ACHN (cell line): ENCODE results near the gene KANK2.
A peak's percentile ranks its signal among the peaks of the same experiment; 100 is the strongest.
"Not testable (repeated sequence)": the region's sequence is repeated elsewhere in the genome, so short reads cannot be mapped to it uniquely, and the experiment has no call there.

Experiments used
- DNase-seq: peaks from one replicate; pipeline ENCODE4 v3.0.0-alpha.2; 2015
- in situ Hi-C: cut with HindIII; loops from 2 replicates; pipeline ENCODE4 v1.10.0; 2017; ENCODE audit warnings: low sequenced_read_pairs, low pct_ligation_motif_present, low pct_unique_long_range_greater_than_20kb

The KANK2 gene

DNA sequence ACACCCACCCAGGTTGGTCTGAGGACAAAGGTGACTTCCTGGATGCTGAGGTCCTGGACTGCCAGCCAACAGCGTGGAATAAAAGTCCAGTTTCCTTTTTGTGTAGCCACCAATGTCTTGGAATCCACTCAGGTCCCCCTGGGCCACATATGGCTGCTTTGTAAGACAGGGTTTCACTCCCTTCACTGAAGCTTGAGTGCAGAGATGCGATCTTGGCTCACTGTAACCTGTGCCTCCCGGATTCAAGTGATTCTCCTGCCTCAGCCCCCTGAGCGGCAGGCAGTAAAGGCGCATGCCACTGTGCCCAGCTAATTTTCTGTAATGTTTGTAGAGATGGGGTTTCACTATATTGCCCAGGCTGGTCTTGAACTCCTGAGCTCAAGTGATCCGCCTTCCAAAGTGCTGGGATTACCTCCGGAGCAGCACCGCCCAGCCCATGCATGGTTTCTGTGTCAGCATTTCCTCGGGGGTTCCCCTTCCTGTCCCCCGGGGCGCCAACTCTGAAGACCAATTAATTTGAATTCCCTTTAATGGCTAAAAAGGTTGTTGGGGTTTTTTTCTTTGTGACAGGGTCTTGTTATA, 17.5 kb downstream of the KANK2 start:
- in situ Hi-C loops: no loop called here
- DNase-seq: no peak

- DNase-seq, in situ Hi-C loops: not testable (repeated sequence)
Observed at GRCh38 chr19:11179145-11179465, 18.2 kb downstream of the KANK2 start.

DNA sequence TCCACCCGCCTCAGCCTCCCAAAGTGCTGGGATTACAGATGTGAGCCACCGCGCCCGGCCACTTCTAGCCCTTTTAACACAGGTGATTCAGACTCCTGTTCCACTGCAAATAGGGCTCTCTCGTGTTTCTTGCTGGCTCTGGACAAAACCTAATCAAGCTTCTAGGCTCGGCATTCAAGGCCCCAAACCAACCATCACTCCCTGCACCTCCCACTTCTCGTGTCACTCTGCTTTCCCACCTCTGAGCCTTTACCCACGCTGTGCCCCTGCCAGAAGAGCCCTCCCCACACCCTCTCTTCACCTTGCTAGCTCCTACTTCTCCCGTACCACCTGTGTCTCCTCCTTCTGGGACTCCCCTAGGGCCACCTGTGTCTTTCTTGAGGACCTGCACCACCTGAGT, 19.8 kb downstream of the KANK2 start:
- DNase-seq: no peak
- in situ Hi-C loops: no loop called here

- in situ Hi-C loops: no loop called here
- no peak for DNase-seq
Observed at GRCh38 chr19:11176466-11177193, 20.7 kb downstream of the KANK2 start.

DNA sequence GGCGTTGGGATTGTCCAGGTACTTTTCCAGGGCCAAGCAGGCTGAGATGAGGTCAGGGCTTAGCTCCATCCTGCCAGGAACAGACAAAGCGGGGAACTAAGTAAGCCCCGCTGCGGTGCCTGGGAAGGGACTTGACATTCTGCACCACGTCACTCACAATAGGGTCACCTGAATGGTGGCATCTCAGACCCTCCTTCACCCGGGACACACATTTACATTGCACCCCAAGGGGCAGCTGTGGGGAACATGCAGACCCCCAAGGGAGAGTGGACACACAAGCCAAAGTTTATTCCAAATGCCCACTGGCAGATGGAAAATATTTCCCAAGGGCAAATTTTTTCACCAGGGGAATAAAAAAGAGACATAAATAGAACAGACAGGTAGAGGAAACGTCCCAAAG, 21.4 kb downstream of the KANK2 start:
- in situ Hi-C loops: no loop called here
- no peak for DNase-seq

DNA sequence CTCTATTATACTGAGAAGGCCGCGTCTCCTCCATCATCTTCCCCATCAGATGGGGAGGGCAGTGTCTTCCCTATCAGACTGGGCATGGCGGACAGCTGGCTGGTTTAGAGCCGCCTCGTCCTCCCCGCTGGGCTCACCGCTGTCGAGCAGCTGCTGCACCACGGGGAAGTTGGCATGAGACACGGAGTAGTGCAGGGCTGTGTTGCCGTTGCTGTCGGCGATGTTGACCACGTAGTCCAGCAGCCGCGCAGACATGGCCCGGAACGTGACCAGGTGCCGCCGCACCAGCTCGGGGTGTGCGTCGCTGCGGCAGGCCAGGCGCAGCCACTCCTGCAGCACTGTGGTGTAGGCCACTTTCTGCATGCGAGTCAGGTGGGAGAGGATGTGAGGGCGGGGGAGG, 23.0 kb downstream of the KANK2 start:
- DNase-seq: no peak
- in situ Hi-C loops: no loop called here

- in situ Hi-C loops: no loop called here
- no peak for DNase-seq
Observed at GRCh38 chr19:11173516-11174155, 23.7 kb downstream of the KANK2 start.

- DNase-seq: no peak
- in situ Hi-C loops: no loop called here
Observed at GRCh38 chr19:11172576-11172975, 24.8 kb downstream of the KANK2 start.

DNA sequence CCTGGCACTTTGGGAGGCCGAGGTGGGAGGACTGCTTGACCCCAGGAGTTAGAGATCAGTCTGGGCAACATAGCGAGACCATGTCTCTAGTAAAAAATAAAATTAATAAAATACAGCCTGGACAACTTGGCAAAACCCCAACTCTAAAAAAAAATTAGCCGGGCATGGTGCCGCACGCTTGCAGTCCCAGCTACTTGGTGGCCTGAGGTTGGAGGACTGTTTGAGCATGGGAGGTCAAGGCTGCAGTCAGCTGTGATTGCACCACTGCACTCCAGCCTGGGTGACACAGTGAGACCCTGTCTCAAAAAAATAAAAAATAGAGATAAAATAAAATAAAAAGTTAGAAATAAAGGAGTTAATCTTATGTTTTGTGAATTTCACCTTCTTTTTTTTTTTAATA, 26.2 kb downstream of the KANK2 start:
- no peak for DNase-seq

GRCh38 chr19:11169896-11170678, 27.3 kb downstream of the KANK2 start:
- DNase-seq: no peak
- in situ Hi-C loops: no loop called here

More for the DNA sequence above, 26.2 kb downstream of the KANK2 start:
- in situ Hi-C loops: no loop called here

DNA sequence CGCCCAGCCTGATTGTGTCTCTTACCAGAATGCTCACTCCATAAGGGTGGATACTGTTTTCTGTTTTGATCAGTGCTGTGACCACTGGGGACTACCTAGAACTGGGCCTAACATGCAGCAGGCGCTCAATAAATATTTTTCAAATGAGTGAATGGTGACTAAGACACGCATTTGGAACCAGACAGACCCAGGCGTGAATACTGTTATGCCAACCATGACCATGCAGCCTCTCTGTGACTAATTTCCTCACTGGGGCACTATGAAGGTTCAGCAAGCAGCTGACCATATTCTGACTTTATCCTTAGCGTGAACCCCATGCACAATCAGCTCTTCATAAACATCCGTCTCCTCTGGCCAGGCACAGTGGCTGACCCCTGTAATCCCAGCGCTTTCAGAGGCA, 28.8 kb downstream of the KANK2 start:
- peak; percentile 93 for DNase-seq
- in situ Hi-C loops: no loop called here

DNA sequence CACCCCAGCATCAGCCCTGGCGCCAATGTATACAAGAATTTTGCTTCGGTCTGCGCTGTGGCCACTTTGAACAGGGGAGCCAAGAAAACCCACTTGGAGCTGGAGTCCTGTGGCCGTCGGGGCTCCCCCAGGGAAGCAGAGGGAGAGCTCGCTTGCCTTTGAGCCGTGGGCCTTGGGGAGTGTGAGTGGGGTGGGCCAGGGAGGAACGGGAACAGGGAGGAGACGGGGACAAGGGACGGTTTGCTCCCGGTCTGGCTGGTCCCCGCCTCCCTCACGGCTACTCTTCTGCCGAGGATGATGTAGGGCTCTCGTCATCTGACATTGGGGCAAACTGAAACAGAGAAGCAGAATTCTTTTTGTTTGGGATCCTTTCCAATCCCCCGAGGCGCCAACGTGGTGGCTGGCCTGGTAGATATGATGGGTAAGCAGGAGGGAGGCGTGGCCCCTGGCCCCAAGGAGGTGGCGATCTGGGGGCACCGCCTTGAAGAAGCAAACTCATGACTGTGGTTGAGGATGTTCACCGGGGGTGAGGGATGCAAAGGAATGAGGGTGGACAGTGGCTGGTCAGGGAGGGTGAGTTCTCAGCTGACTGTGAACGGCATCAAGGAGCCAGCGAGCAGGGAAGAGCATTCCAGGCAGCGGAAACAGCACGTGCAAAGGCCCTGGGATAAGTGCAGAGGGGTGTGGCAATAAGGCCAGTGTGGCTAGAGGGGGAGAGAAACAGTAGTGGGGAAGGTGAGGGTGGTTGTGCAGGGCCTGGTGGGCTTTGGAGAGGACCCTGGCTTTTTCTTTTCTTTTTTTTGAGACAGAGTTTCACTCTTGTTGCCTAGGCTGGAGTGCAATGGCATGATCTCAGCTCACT, 30.8 kb downstream of the KANK2 start:
- DNase-seq: no peak
- in situ Hi-C loops: no loop called here

GRCh38 chr19:11165486-11166030, 31.8 kb downstream of the KANK2 start:
- in situ Hi-C loops: no loop called here
- DNase-seq: no peak

GRCh38 chr19:11164879-11165406, 32.4 kb downstream of the KANK2 start:
- no peak for DNase-seq
- in situ Hi-C loops: no loop called here

DNA sequence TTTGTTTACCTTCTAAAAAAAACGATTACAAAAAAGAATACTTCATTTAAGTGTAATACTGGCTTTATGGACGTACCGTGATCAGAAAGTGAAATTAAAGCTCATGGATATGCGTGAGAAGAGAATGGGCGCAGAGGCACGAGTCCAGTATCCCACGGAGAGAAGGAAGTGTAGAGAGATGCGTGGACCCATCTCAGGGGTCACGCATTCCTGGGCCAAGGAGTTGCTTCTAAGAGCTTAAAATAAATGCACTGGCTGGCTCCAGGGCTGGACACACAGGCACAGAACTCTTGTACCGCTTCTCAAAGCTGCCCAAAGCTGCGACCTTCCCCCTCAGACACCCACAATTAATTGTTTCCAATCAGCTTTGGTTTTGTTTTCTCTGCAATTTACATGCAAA, 33.0 kb downstream of the KANK2 start:
- in situ Hi-C loops: no loop called here
- no peak for DNase-seq

DNA sequence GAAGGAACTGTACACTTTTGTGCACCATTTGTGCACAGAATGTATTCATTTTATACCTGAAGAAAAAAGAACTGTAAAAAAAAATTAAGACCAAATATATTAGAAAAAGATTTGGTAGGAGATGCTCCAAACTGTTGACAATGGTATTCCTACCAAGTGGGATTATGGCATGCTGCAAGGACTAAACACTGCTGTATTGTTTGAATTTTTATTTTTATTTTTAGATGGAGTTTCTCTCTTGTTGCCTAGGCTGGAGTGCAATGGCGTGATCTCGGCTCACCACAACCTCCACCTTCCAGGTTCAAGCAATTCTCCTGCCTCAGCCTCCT, 36.9 kb downstream of the KANK2 start:
- in situ Hi-C loops: not testable (repeated sequence)

DNA sequence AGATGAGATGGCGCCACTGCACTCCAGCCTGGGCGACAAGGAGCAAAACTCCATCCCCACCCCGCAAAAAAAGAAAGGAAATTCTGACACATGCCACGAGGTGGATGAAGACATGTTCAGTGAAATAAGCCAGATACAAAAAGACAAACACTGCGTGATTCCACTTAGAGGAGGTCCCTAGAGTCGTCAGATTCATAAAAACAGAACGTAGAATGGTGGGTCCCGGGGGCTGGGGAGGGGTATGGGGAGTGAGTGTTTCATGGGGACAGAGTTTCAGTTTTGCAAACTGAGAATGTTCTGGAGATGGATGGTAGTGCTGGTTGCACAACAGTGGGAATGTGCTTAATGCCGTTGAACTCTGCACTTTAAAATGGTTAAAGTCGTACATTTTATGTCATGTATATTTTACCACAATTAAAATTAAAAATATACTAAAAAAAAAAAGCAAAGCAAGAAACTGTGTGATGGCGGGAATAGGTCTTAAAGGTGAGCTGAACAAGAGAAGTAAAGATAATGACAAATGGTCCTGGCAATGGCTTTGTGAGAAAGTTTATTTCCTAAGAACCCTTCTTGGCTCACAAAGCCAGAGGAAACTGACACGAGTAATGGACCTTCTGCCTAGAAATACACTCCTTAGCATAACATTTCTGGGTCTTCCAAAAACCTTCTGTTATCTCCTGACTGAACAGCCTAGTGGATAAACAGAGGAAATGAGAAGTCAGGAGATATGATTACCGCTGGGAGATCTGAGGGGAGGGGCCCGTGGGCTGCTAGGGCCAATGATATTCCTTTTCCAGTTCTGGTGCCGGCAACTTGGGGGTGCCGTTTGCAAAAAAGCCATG, 37.5 kb downstream of the KANK2 start:
- in situ Hi-C loops: no loop called here
- DNase-seq: no peak

More for the DNA sequence above, 36.9 kb downstream of the KANK2 start:
- not testable (repeated sequence) for DNase-seq
